GM19240 (cell line): Measurements from ENCODE around the gene RBPMS2.
"Not testable (repeated sequence)": the region's sequence is repeated elsewhere in the genome, so short reads cannot be mapped to it uniquely, and the experiment has no call there.

Experiments used
- DNase-seq: peaks from one replicate; pipeline ENCODE4 v3.0.0; 2011; ENCODE audit warnings: low spot score; ENCODE audit not compliant: insufficient read length

RBPMS2 gene

DNA sequence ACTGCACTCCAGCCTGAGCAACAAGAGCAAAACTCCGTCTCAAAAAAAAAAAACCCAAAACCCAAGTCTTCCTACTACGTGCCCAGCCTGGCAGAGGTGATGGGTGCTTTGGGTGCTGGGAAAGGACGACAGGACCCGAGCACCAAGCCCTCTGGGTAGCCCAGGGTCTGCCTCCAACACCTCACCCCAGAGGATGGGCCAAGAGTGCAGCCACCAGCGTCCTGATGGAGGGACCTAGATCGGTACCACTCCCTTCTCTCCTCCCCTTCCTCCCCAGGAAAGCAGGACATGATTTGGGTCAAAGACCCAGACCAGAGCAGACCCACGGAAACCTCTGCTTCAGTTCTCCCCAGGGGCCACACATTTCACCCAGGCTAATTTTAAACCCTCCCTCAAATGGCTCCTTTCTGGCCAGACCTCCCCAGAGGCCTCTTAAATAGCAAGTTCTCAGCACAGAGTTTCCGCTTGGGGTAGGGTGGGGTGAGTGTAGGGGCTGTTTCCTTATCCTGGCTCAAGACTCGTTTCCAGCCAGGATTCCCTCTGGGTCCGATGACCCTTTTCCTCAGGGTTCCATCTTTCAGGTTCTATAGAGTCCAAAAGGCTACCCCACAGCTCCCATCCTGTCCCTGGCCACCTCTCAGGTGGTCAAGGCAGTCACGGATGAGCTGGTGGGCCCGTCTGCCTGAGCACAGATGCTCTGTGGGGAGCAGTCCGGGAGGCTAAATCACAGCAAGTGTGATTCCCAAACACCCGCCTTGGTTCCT lies 20.5 kb downstream of the RBPMS2 start:
- no peak for DNase-seq

DNA sequence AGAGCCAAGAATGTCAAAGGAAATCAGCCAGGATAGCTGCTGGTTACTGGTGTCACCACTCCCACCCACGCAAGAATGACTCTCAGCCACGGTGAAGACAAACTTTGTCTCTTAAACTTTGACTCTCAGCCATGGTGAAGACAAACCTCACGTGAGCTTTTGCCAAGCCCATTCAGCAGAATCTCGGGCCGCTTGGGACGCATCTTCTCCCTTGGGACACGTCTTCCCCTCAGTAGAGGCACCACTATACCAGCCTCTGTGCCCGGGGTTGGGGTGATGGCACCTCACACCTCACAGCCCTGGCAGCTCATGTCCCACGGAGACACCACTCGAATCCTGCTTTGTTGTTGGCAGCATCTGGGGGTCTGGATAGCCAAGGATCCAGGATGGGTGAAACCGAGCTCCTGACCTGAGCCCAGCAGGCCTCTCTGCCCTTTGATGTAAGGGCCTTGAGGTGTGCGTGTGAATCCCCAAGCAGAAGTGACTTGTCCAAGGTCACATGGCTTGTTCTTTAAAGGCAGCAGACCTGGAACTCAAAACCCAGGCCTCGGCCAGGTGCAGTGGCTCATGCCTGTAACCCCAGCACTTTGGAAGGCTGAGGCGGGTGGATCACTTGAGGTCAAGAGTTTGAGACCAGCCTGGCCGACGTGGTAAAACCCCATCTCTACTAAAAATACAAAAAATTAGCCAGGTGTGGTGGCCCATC lies 21.8 kb downstream of the RBPMS2 start:
- DNase-seq = no peak

DNA sequence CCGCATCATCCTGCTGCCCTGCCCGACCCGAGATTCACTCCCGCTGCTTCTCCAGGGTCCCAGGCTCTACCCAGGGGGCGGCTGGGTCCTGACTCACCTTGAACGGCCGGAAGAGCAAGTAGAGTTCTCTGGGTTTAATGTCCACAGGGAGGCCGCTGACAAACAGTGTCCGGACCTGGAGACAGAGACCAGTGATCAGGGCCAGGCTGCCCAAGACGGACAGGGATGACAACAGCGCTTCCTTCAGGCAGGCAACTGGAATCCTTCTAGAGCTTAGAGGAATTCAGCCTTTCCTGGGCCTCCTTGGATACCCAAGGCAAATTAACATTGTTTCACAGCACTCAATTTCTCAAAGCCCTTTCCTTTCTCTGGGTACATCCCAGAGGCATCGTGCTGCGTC lies 23.9 kb downstream of the RBPMS2 start:
- no peak for DNase-seq

DNA sequence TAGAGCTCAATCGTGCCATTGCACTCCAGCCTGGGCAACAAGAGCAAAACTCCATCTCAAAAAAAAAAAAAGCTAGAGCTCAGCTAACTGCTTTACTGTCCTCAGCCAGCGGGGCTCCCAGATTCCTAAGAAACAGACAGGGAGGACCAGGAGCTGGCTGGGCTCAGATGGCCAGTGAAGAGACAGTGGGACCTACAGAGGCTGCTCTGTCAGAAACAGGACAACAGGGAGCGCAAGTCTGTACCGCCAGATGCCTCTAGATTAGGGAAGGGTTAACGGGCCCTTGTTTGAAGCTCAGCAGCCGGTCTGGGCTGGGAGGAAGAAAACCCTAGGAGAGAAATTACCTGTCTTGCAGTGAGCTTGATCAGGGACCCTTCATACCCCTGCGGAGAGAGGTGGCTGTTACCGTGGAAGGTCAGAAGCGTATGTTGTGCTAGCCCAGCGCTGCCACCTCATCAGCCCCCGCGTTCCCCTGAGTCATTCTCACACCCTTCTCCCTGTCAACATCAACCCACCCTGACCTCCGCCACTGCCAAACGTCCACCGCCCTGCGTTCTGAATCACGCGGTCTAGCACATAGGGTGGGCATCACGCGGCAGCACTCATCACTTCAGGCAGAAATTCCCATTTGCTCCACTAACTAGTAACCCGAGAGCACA lies 25.3 kb downstream of the RBPMS2 start:
- DNase-seq = no peak

DNA sequence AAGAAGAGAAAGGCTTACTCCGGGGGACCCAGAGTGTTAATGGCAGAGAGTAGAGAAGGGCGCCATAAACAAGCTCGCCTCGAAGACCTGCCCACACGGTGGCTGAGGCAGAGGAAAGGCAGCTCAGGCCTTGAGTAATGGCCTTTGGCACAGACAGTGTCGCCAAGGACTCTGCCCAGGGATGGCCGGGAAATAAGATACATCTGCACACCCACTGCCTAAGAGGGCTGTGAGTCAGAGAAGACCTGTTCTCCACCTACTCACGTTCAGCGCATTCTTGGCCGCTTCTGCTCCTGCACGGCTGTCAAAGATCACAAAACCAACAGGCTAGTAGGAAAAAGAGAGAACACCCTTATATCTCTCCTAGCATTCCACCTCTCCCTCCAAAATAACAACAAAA lies 26.2 kb downstream of the RBPMS2 start:
- no peak for DNase-seq

DNA sequence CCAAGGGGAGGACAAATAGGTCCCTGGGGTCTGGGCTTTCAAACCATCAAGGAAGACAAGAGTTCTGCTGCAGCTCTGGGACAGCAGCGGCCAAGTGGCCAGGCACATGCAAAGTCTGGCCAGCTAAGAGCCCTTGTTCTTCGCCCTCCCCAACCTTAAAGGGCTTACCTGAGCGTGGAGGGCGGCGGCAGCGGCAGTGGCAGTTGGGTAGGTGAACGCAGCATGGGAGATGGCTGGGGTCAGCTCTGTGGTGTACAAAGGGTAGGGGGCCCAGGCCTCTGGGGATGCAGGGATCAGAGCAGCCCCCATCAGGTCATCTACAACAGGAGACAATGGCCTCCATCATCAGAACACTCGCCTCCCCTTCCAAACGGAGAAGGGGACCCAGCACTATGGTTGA lies 27.1 kb downstream of the RBPMS2 start:
- no peak for DNase-seq

DNA sequence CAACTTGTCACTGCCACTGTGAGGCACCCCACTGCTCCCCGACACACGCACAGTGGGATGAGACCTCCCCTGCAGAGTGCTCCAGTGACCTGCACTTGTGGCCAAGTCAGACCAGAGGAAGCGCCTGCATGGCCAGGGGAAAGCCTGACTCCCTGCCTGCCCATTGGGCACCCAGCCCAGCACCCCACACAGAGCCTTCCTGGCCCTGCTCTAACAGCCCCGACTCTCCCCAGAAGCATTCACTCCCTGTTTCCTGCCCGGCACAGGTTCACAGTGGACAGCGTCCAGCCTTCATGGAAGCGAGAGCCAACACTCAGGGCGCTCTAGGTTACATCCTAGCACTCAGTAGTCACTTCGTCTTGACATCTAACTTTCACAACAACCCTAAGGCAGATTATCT lies 27.8 kb downstream of the RBPMS2 start:
- DNase-seq = no peak

DNA sequence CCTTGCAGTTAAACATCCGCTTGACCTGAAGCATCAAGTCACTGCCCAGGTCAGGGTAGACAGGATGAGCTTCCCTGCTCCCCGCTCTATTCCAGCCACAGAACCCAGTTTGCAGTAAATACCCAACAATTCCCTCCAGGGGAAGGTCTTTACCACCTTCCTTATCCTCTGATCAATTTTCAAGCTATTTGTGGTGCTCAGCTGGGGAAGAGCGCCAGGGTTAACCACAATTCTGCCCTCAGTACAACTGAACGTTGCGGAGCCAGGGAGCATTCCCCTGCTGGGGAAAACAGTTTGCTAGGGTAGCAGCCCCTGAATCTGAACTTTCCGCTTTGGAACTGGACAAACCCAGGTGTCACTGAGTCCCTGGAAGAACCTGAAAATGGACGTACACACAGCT lies 28.5 kb downstream of the RBPMS2 start:
- no peak for DNase-seq

DNA sequence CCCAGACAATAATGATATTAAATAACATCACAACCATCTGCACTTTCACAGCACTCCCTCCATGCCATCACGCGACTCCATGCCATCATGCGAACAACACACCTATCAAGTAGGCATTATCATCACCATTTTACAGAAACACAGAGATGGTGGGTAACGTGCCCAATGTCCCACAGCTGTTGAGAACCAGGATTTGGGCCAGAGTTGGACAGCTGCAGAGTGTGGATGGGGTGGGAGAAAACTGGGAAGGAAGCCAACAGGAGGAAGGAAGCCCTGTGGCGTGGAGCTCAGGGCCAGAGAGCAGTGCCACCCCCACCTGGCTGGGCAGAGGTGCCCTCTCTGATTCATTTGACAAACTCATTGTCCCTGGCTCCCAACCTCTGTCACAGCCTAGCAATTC lies 29.0 kb downstream of the RBPMS2 start:
- DNase-seq = no peak

DNA sequence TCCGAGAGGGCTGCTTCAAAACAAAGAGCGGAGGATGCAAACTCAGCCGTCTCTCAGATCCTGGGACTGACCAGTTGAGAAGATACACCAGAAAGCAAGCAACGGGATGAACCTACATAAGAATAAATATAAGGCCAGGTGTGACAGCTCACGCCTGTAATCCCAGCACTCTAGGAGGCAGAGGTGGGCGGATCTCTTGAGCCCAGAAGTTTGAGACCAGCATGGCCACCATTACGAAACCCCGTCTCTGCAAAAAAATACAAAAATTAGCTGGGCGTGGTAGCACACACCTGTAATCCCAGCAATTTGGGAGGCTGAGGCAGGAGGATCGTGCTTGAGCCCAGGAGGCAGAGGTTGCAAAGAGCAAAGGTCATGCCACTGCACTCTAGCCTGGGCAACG lies 31.7 kb downstream of the RBPMS2 start:
- DNase-seq = no peak

DNA sequence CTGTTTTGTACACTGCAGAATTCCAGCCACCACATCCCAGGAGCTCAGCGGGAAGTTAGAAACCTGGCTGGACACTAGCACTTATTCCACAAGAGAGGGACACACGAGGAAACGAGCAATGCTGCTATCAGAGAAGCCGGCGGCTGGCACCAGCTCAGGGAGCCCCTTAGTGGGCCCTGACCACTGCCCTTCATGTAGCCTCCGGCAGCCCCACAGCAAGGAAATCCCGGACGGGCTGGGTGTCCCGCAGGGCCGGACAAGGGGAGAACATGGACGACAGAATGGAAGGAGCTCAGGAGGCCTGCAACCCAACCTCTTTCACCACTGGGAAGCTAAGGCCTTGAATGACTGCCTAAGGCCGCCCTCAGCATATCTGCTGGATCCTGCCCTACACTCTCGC lies 32.5 kb downstream of the RBPMS2 start:
- no peak for DNase-seq

DNA sequence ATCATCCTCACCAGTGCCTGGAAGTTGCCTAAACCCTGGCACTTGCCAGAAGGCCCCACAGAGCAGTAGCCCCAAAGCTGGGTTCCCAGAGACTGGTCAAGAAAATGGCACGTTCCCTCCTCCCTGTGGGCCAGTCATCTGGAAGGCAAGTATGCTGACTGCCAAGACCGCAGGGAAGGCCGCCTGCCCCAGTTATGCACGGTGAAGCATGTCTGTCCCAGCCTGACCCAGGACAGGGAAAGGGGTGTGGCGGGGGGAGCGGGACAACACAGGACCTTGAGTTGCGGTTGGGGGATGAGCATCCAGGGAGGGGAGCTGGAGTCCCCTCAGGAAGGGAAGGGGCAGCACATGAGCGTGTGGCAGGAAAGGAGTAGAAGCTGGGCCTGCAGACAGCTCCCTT lies 33.0 kb downstream of the RBPMS2 start:
- no peak for DNase-seq

DNA sequence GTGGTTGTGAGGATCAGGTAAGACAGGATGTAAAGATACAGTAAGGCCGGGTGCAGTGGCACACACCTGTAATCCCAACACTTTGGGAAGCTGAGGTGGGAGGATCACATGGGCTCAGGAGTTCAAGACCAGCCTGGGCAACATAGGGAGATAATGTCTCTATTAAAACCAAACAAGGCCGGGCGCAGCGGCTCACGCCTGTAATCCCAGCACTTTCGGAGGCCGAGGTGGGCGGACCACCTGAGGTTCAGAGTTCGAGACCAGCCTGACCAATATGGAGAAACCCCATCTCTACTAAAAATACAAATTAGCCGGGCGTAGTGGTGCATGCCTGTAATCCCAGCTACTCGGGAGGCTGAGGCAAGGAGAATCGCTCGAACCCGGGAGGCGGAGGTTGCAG lies 33.7 kb downstream of the RBPMS2 start:
- DNase-seq = not testable (repeated sequence)

DNA sequence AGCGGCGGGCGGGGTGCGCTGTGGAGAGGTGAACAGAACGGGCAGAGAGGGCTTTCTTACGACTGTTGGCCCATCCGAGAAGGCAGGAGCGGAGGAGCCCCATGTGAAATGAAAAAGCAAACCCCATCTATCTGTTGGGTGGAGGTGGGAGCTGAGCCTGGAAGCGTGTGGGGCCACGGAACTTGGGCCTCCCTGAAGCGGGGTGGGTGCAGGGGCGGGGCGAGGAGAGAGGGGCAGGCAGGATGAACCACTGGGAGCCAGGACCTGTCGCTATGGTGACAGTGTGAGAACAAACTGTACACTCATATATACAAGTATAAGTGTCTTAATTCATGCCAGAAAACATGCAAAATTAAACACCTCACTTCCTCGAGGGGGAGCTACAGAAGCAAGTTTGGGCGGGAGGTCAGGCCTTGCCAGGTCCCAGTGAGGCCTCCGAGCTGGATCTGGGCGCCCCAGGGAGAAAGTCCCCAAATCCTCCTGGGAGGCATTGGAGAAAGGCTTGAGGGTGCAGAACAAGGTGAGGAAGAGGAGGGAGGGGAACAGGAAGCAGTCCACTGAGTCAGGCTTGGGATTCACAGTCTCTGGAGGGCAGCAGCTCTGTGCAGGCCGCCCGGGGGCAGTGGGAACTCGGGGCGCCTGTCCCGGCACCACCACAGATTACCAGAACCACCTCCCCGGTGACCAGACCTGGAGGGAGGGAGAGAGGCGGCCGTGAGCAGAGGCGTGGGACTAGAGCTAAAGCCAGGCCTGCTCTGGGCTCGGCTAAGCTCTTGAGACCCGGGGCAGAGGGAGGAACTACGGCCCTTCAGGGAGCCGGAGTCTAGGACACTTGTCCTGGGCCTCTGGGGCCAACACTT lies 34.8 kb downstream of the RBPMS2 start:
- DNase-seq = no peak

DNA sequence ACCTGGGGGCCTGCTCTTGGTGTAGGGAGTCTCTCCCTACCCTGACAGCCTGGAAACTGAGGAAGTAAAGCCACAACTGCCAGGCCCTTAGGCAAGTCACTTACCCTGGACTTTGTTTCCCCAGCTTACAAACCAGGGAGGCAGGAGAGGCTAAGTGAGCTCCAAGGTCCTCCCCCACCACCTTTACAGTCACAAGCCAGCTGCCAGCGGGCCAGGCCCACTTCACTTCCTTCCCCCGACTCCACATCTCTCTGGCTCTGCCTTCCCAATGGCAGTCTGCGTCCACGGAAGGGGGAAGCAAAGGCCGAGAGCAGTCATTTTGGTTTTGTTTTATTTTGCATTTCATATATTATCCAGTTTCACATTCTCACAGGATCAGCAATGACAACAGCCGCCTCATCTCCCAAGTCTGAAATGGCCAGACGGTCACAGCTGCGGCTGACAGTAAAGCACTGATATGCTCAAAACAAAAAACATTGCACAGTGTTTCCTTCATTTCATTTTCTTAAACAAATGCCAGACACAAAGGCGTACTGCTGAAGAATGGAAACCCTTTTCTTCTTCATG lies 35.7 kb downstream of the RBPMS2 start:
- DNase-seq = no peak

DNA sequence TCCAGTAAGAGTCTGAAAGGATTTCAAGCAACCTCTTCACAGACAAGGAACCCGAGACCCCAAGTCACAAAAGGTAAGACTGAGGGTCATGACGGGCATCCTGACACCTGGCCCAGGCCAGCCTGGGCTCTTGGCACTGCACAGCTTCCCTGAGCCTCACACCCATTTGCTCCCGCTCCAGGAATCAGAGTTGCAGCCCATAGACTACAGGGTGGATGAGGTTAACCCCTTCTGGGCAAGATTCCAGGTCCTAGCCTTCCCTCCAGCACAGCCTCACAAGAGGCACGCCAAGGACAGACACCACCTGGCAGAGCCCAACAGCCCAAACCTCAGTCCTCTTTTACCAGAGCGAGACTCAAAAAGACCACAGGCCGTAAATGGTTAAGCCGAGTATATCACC lies 36.2 kb downstream of the RBPMS2 start:
- no peak for DNase-seq

DNA sequence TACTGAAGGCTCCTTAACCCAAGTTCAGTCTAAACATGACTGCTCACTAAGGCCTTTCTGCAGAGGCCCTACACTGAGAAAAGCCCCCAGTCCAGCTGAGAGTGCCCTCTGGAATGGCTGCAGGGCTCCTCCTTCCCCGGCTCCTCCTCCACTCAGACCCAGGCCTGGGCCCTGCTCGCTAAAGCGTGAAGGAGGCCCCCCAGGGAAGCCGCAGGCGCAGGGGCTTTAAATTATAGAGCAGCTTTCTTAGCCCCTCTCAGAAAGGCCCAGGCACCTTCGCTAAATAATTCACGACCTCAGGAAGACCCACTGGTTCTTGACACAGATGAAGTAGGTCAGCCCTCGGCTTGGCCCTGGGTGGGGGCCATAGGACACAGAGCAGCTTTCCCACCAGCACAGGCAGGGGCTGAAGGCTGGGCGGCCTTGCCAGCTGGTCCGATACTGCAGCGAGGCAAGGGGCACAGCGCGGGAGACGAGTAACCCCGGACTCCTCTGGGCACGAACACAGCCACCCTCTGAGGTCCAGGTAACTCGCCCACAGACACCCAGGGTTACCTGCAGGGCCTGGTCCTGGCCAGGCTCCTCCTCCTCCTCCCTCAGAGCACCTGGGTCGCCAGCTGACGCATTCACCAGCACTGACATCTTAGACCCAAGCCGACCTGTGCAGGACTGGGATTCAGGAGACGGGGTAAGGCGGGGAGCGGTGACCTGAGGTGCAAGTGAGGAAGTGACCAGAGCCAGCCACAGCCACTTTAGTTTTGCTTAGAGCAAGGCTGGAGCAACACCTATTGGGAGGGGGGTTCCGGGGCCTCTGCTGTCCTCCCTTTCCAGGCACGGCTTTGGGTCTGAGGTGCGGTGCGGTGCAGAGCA lies 36.9 kb downstream of the RBPMS2 start:
- no peak for DNase-seq

DNA sequence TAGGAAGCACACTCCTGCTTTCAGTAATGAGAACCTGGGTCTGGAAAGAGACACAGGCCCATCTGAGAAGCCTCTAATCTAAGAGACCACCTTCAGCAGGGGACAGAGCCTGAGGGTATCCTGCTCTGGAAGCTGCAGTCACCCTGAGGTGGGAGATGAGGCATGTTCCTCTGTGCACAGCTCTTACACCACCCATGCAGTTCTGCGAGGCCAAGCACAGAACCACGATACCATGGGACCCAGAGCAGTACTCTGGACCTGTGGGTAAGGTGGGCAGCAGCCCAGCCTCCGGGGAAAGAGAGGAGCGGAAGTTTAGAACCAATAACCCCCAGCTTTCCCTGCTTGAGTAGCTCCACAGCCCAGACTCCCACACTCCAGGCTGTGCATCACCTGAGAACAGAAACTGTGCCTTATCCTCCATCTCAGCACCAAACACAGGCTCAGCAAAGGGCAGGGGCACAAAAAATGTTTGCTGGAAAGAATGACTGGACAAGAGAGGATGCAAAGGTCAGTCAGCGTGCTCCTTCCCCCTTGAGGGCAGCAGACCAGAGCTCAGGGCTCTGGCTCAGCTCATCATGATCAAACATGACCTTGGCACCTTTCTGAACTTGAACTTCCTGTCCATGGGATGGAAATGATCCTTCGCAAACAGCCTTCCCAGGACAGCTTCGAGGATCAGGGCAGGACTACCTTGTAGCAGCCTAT lies 43.1 kb downstream of the RBPMS2 start:
- no peak for DNase-seq

DNA sequence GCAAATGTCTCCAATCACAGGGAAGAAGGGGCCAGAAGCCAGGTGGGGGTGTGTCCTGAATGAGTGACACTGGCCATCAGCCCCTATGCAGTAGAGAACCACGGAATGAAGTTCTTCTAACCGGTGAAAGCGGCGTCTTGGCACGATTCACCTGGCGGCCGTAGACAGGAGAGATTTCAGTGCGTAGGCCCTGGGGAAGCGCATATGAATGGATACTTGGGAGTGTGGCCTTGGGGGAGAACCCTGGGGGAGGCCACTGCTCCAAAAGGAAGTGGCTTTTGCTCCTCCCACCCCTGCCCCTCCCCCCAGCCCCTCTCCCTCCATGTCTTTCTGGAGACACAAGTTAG lies 43.6 kb downstream of the RBPMS2 start:
- no peak for DNase-seq
